Measurements from ENCODE around the gene HACL1. TPM values are rescaled to one million over a fixed set of nuclear protein-coding genes. Genes with fewer than 3 reads are reported as not detected.
"Not testable (repeated sequence)": the region's sequence is repeated elsewhere in the genome, so short reads cannot be mapped to it uniquely, and the experiment has no call there.

Gene HACL1
- total RNA-seq, 1 experiment from 2014 or later, result 25.0 TPM

GRCh38 chr3:15633766-15634598 is 32.6 kb upstream of the HACL1 start:
- Histone ChIP-seq H3K36me3 (no peaks in the 10 kb centered on the region), H3K27ac (peak overlapping the region; percentile 97), H3K4me1 (peaks cover 73% of the 10 kb centered on the region), H3K4me3 (no peak overlapping the region), H3K27me3 (no peaks in the 10 kb centered on the region), H3K9me3 (replicated peaks) (no peaks in the 10 kb centered on the region)
- DNase-seq, result peak; percentile 76 to 77

- Histone ChIP-seq H3K27ac (peak overlapping the region; percentile 97), H3K27me3 (no peaks in the 10 kb centered on the region), H3K9me3 (replicated peaks) (no peaks in the 10 kb centered on the region), H3K4me3 (no peak overlapping the region), H3K36me3 (no peaks in the 10 kb centered on the region), H3K4me1 (peaks cover 66% of the 10 kb centered on the region)
- DNase-seq, result no peak
Observed at GRCh38 chr3:15633159-15633558, 31.8 kb upstream of the HACL1 start.

GRCh38 chr3:15632212-15632580 is 30.8 kb upstream of the HACL1 start:
- no peaks in the 10 kb centered on the region for H3K27me3 ChIP-seq
- H3K4me3 ChIP-seq, result no peak overlapping the region
- H3K36me3 ChIP-seq, result no peaks in the 10 kb centered on the region
- DNase-seq, result no peak
- H3K27ac ChIP-seq, result no peak overlapping the region
- H3K9me3 ChIP-seq (replicated peaks), result no peaks in the 10 kb centered on the region
- H3K4me1 ChIP-seq, result peaks cover 58% of the 10 kb centered on the region

GRCh38 chr3:15631426-15632211 is 30.2 kb upstream of the HACL1 start:
- H3K36me3 ChIP-seq, result no peaks in the 10 kb centered on the region
- DNase-seq, result no peak
- H3K27me3 ChIP-seq, result no peaks in the 10 kb centered on the region
- no peaks in the 10 kb centered on the region for H3K9me3 ChIP-seq (replicated peaks)
- H3K4me1 ChIP-seq, result peaks cover 53% of the 10 kb centered on the region
- no peak overlapping the region for H3K4me3 ChIP-seq
- H3K27ac ChIP-seq, result peak overlapping the region; percentile 44

- peak overlapping the region; percentile 44 for H3K27ac ChIP-seq
- no peaks in the 10 kb centered on the region for H3K36me3 ChIP-seq
- peaks cover 46% of the 10 kb centered on the region for H3K4me1 ChIP-seq
- H3K4me3 ChIP-seq, result peak overlapping the region; percentile 36
- no peaks in the 10 kb centered on the region for H3K27me3 ChIP-seq
- peak; percentile 19 to 60 for DNase-seq
- H3K9me3 ChIP-seq (replicated peaks), result no peaks in the 10 kb centered on the region
Observed at GRCh38 chr3:15630646-15631350, 29.4 kb upstream of the HACL1 start.

- Histone ChIP-seq H3K27me3 (no peaks in the 10 kb centered on the region), H3K27ac (peak overlapping the region; percentile 44), H3K4me3 (peak overlapping the region; percentile 36), H3K36me3 (no peaks in the 10 kb centered on the region), H3K4me1 (peaks cover 42% of the 10 kb centered on the region), H3K9me3 (replicated peaks) (no peaks in the 10 kb centered on the region)
- DNase-seq, result peak; percentile 71 to 84
Observed at GRCh38 chr3:15629860-15630597, 28.7 kb upstream of the HACL1 start.

GRCh38 chr3:15628967-15629366 is 27.6 kb upstream of the HACL1 start:
- Histone ChIP-seq H3K27ac (no peak overlapping the region), H3K4me3 (no peak overlapping the region), H3K27me3 (no peaks in the 10 kb centered on the region), H3K9me3 (replicated peaks) (no peaks in the 10 kb centered on the region), H3K36me3 (no peaks in the 10 kb centered on the region), H3K4me1 (peaks cover 31% of the 10 kb centered on the region)
- DNase-seq, result no peak

GRCh38 chr3:15623535-15624440 is 22.4 kb upstream of the HACL1 start:
- Histone ChIP-seq H3K4me3 (no peak overlapping the region), H3K9me3 (replicated peaks) (peaks cover 7% of the 10 kb centered on the region; the same call in 1 of the 2 replicates), H3K27me3 (no peaks in the 10 kb centered on the region), H3K4me1 (no peaks in the 10 kb centered on the region), H3K36me3 (no peaks in the 10 kb centered on the region), H3K27ac (no peak overlapping the region)
- no peak for DNase-seq

- not testable (repeated sequence) for DNase-seq
Observed at GRCh38 chr3:15619659-15620464, 18.5 kb upstream of the HACL1 start.

GRCh38 chr3:15616053-15616452 is 14.7 kb upstream of the HACL1 start:
- Histone ChIP-seq H3K27me3 (no peaks in the 10 kb centered on the region), H3K4me1 (no peaks in the 10 kb centered on the region), H3K36me3 (no peaks in the 10 kb centered on the region), H3K27ac (no peak overlapping the region), H3K9me3 (replicated peaks) (peaks cover 7% of the 10 kb centered on the region; the same call in 1 of the 2 replicates), H3K4me3 (no peak overlapping the region)
- DNase-seq, result no peak

More at GRCh38 chr3:15619659-15620464, 18.5 kb upstream of the HACL1 start:
- not testable (repeated sequence) for H3K27ac ChIP-seq; H3K27me3 ChIP-seq; H3K4me1 ChIP-seq; H3K9me3 ChIP-seq (replicated peaks); H3K4me3 ChIP-seq; H3K36me3 ChIP-seq

- Histone ChIP-seq H3K9me3 (replicated peaks) (peaks cover 7% of the 10 kb centered on the region; the same call in 1 of the 2 replicates), H3K4me3 (no peak overlapping the region), H3K27me3 (no peaks in the 10 kb centered on the region), H3K4me1 (no peaks in the 10 kb centered on the region), H3K27ac (no peak overlapping the region), H3K36me3 (no peaks in the 10 kb centered on the region)
- no peak for DNase-seq
Observed at GRCh38 chr3:15614958-15615357, 13.6 kb upstream of the HACL1 start.

GRCh38 chr3:15612001-15612400 is 10.6 kb upstream of the HACL1 start:
- H3K4me3 ChIP-seq, result no peak overlapping the region
- no peak overlapping the region for H3K27ac ChIP-seq
- H3K9me3 ChIP-seq (replicated peaks), result no peaks in the 10 kb centered on the region
- H3K27me3 ChIP-seq, result no peaks in the 10 kb centered on the region
- no peak for DNase-seq
- H3K4me1 ChIP-seq, result no peaks in the 10 kb centered on the region
- H3K36me3 ChIP-seq, result no peaks in the 10 kb centered on the region

- Histone ChIP-seq H3K4me1 (no peaks in the 10 kb centered on the region), H3K27ac (no peak overlapping the region), H3K27me3 (no peaks in the 10 kb centered on the region), H3K4me3 (no peak overlapping the region), H3K36me3 (no peaks in the 10 kb centered on the region), H3K9me3 (replicated peaks) (no peaks in the 10 kb centered on the region)
- no peak for DNase-seq
Observed at GRCh38 chr3:15611018-15611417, 9.6 kb upstream of the HACL1 start.
